HPDE6-E6E7 (cell line): ENCODE data around the gene USP40.

Source experiments
- DNase-seq: peaks from one replicate; pipeline ENCODE4 v3.0.0; 2011; ENCODE audit warnings: missing footprints; ENCODE audit errors: extremely low spot score

Gene USP40

GRCh38 chr2:233426619-233427342, 139.8 kb downstream of the USP40 start:
- DNase-seq = no peak
